SU-DHL-6 (cell line): Measurements from ENCODE around the gene MXI1.

Source experiments
- EZH2phosphoT487 ChIP-seq: fragments of 200-600 bp; sonication (generic), shearing (Covaris generic); conservative IDR thresholded peaks from 2 replicates; pipeline ENCODE4 v1.6.1; 2018; ENCODE audit warnings: mild to moderate bottlenecking, antibody characterized with exemption, low read length, moderate library complexity, mixed read lengths
- TF ChIP-seq, protein P1 (sequence below): fragments of 200-600 bp; sonication (generic); IDR thresholded peaks from one replicate; pipeline ENCODE4 v1.5.1; 2017; ENCODE audit warnings: antibody characterized with exemption, mild to moderate bottlenecking, low read length, moderate library complexity; ENCODE audit not compliant: insufficient read depth, poor library complexity, severe bottlenecking

- TF ChIP-seq, protein P1, sequence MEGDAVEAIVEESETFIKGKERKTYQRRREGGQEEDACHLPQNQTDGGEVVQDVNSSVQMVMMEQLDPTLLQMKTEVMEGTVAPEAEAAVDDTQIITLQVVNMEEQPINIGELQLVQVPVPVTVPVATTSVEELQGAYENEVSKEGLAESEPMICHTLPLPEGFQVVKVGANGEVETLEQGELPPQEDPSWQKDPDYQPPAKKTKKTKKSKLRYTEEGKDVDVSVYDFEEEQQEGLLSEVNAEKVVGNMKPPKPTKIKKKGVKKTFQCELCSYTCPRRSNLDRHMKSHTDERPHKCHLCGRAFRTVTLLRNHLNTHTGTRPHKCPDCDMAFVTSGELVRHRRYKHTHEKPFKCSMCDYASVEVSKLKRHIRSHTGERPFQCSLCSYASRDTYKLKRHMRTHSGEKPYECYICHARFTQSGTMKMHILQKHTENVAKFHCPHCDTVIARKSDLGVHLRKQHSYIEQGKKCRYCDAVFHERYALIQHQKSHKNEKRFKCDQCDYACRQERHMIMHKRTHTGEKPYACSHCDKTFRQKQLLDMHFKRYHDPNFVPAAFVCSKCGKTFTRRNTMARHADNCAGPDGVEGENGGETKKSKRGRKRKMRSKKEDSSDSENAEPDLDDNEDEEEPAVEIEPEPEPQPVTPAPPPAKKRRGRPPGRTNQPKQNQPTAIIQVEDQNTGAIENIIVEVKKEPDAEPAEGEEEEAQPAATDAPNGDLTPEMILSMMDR: no peak
- TF ChIP-seq EZH2phosphoT487: no peak
Observed at GRCh38 chr10:110244550-110244949, 37.1 kb downstream of the MXI1 start.
